T-helper 1 cell treated with Interleukin-12 subunit alpha and Interleukin-12 subunit beta and Interleukin-4 antibody, amounts not matched to agents 30 ng/mL and 1 ng/mL, for 36 hours (primary cell): ENCODE measurements around the gene WBP1. TPM values are rescaled to one million over a fixed set of nuclear protein-coding genes. Genes with fewer than 3 reads are reported as not detected.
"Not testable (repeated sequence)": the region's sequence is repeated elsewhere in the genome, so short reads cannot be mapped to it uniquely, and the experiment has no call there.

Source experiments
- intact Hi-C: fragments of 100-400 bp; cut with micrococcal nuclease; formaldehyde crosslinking; loops from one replicate; pipeline ENCODE4 v1.15.1; 2024
- total RNA-seq: library from RNA; stranded (reverse); gene quantifications from 2 replicates; pipeline ENCODE4 v1.2.3, GENCODE V29; 2022

Gene WBP1
- total RNA-seq, 1 donor from 2014 or later = 56.6 TPM

GRCh38 chr2:74426181-74426758, 32.0 kb upstream of the WBP1 start:
- intact Hi-C loops = no loop called here

- intact Hi-C loops = no loop called here
These were observed 30.7 kb upstream of the WBP1 start for GRCh38 chr2:74427551-74427950.

- intact Hi-C loops = no loop called here
These were observed 29.6 kb upstream of the WBP1 start for GRCh38 chr2:74428675-74429074.

- intact Hi-C loops = no loop called here
These were observed 28.5 kb upstream of the WBP1 start for GRCh38 chr2:74429487-74430451.

- intact Hi-C loops = no loop called here
These were observed 27.7 kb upstream of the WBP1 start for GRCh38 chr2:74430502-74430901.

GRCh38 chr2:74436111-74436805, 22.0 kb upstream of the WBP1 start:
- intact Hi-C loops = no loop called here

- intact Hi-C loops = no loop called here
These were observed 21.2 kb upstream of the WBP1 start for GRCh38 chr2:74436848-74437695.

- intact Hi-C loops = no loop called here
These were observed 20.0 kb upstream of the WBP1 start for GRCh38 chr2:74438248-74438647.

- intact Hi-C loops = no loop called here
These were observed 18.9 kb upstream of the WBP1 start for GRCh38 chr2:74439373-74439772.

GRCh38 chr2:74439803-74440377, 18.3 kb upstream of the WBP1 start:
- intact Hi-C loops = loop anchor here (1.0 kb wide), 1 partner anchor 14 kb away; no protein-coding TSS in a partner anchor

- intact Hi-C loops = loop anchor here (1.0 kb wide), 2 partner anchors 14 to 18 kb away; no protein-coding TSS in a partner anchor
These were observed 17.7 kb upstream of the WBP1 start for GRCh38 chr2:74440378-74441169.

GRCh38 chr2:74441170-74441689, 17.0 kb upstream of the WBP1 start:
- intact Hi-C loops = loop anchor here (1.0 kb wide), 1 partner anchor 19 kb away; no protein-coding TSS in a partner anchor

- intact Hi-C loops = loop anchor here (1.0 kb wide), 1 partner anchor 20 kb away; no protein-coding TSS in a partner anchor
These were observed 16.4 kb upstream of the WBP1 start, which contains the start of gene RTKN for GRCh38 chr2:74441690-74442482. RTKN (minus strand) TSS chr2:74441937; CDS start chr2:74441816, 121 bp downstream.

GRCh38 chr2:74442483-74443297, 15.5 kb upstream of the WBP1 start:
- intact Hi-C loops = not testable (repeated sequence)

GRCh38 chr2:74444498-74445318, 13.5 kb upstream of the WBP1 start:
- intact Hi-C loops = no loop called here

GRCh38 chr2:74447230-74447999, 10.8 kb upstream of the WBP1 start:
- intact Hi-C loops = no loop called here
